ENCODE results near the gene TAL2.

The TAL2 gene

GRCh38 chr9:105706156-105706555 is 43.9 kb downstream of the TAL2 start:
- no peak for DNase-seq (ENCODE audit: low read depth in 2 of 2)

GRCh38 chr9:105708405-105708804 is 46.1 kb downstream of the TAL2 start:
- no peak for DNase-seq (ENCODE audit: low read depth in 2 of 2)

GRCh38 chr9:105710638-105711037 is 48.4 kb downstream of the TAL2 start:
- DNase-seq (ENCODE audit: low read depth in 2 of 2), result no peak

- no peak for DNase-seq (ENCODE audit: low read depth in 2 of 2)
Observed at GRCh38 chr9:105711867-105712266, 49.6 kb downstream of the TAL2 start.

GRCh38 chr9:105712297-105712696 is 50.0 kb downstream of the TAL2 start:
- DNase-seq (ENCODE audit: low read depth in 2 of 2), result no peak
